GM19397 (cell line): Measurements from ENCODE around the gene SMCO2.
"Not testable (repeated sequence)": the region's sequence is repeated elsewhere in the genome, so short reads cannot be mapped to it uniquely, and the experiment has no call there.

Source experiments
- ATAC-seq: cut with Tn5 transposase; IDR thresholded peaks from one replicate; pipeline ENCODE4 v1.9.1; 2021; ENCODE audit warnings: mild to moderate bottlenecking, moderate library complexity; ENCODE audit not compliant: unreplicated experiment

SMCO2 gene

DNA sequence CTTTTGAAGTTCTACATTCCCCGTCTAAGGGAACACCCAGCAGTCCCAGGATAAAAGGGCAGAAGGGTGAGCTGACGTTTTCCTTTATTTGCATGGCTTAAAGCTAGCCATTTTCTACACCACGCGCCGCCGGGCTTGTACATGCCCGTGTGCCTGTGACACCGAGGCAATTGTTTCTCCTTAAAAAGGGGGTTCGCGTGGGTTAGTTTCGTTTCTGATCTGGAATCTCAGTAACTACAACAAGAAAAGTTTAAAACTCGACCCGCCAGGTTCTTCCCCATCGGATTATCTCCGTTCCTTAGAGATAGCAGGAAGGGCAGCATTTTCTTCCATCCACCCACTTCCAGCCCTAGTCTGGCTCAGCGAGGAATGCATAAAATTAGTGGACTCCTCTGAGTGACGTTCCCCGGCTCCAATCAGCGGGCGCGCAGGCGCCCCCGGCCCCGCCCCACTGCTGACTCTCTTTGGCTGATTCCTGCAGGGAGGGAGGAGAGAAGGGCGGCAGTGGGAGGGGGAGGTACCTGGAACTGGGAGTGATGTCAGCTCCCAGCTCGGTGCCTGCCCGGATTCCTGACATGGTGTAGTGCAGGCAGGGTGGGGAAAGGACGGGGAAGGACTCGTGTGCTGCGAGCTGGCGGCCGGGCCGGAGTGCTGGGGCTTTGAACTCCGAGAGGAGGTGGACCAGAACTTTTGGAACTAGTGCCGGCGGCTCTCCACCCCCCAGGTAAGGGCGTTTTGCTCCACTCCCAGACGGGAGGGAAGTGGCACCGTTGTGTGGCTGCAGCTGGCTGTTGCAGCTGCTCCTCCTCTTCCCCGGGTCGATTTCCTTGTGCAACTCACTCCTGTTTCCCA, 77.3 kb downstream of the SMCO2 start, which contains the start of gene PPFIBP1:
TSS of gene PPFIBP1 (plus strand) at position 565 of the 852 bp plus-strand sequence. CDS start 109,191 bp downstream, outside the sequence.
- peak; percentile 96 for ATAC-seq

DNA sequence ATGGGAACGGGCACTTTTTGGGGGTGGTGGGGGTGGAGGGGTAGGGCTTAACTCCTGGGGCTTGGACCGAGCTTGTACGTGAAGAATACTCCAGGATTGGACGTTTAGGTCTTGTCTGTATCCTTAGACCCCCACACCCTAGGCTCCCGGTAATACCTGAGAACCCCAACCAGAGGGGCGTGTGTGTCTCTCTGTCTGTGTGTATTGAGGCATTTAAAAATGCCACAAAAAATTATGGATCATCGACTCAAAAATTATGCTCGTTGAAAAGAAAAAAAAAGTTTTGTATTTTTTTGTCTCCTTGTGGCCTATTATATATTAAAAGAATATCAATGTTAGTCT, 77.9 kb downstream of the SMCO2 start:
- ATAC-seq: no peak

GRCh38 chr12:27524839-27525753, 78.6 kb downstream of the SMCO2 start:
- no peak for ATAC-seq

- ATAC-seq: no peak
These were observed 81.0 kb downstream of the SMCO2 start for GRCh38 chr12:27527512-27527911.

GRCh38 chr12:27528788-27529187, 82.3 kb downstream of the SMCO2 start:
- ATAC-seq: no peak

GRCh38 chr12:27530157-27530922, 83.8 kb downstream of the SMCO2 start:
- ATAC-seq: no peak

DNA sequence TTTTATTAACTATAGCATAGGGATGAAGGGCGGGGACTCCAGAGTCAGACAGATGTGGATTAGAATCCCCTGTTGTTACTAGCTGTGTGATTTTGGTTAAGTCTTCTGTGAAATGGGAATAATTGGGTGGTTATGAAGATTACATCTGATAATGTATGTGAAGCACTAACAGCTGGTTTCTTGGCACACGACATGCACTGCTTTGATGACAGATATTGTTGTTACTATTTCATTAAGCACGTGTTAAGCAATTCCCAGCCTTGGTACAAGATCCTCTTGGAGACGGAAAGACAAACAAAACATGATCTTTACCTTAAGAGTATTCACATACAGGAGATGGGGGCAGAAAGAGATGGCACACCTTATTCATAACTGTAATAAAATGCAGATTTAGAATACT, 85.4 kb downstream of the SMCO2 start:
- ATAC-seq: no peak

DNA sequence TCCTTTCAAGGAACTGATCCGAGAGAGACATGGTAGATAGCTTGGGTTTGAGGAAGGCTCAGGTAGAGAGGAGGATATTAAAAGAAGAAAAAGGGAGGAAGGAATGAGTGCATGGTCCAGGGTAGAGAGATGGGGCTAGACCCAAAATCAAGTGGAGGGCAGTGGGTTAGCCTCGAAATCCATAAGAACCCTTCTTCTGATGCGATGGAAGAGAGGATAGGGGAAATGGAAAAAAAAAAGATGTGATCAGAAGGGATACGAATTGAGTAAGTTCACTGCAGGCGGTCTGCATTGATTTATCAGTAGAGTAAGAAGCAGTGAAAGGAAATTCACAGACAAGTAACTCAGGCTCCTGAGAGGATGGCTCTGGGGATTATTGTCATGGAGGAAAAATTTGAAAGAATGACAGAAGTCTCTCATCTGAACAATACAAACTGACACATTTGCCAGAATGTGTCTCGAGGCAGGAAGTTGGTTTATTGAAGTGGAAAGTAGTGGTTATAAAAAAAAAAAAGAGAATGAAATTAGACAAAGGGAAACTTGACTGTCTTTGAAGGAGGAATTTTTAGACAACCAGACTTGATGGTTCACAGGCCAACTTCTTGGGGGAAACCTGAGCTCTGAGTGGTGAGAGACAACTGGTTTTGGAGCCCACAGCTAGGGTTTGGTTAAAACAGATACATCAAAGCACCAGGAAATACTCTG, 87.7 kb downstream of the SMCO2 start:
- peak; percentile 62 for ATAC-seq

DNA sequence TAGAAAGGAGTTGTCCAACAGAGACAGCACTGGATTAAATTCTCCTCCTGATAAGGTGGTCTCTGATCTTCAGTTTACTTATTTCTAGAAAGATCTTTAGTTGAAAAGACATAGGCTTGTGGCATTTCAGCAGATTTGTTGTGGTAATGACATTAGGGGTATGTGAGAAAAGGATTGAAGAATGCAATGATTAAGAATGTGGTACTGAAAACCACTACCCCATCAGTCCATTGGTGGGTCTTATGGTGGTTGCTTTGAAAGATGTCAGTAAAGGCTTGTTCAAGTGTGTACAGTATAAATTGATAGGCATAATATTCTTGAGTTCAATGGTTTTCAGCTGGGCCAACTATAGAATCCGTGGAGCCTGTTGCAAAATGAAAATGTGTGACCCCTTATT, 88.2 kb downstream of the SMCO2 start:
- peak; percentile 19 for ATAC-seq

- no peak for ATAC-seq
These were observed 88.8 kb downstream of the SMCO2 start for GRCh38 chr12:27535318-27535717.

- ATAC-seq: no peak
These were observed 91.5 kb downstream of the SMCO2 start for GRCh38 chr12:27537855-27538675.

- ATAC-seq: no peak
These were observed 92.7 kb downstream of the SMCO2 start for GRCh38 chr12:27539191-27539631.

DNA sequence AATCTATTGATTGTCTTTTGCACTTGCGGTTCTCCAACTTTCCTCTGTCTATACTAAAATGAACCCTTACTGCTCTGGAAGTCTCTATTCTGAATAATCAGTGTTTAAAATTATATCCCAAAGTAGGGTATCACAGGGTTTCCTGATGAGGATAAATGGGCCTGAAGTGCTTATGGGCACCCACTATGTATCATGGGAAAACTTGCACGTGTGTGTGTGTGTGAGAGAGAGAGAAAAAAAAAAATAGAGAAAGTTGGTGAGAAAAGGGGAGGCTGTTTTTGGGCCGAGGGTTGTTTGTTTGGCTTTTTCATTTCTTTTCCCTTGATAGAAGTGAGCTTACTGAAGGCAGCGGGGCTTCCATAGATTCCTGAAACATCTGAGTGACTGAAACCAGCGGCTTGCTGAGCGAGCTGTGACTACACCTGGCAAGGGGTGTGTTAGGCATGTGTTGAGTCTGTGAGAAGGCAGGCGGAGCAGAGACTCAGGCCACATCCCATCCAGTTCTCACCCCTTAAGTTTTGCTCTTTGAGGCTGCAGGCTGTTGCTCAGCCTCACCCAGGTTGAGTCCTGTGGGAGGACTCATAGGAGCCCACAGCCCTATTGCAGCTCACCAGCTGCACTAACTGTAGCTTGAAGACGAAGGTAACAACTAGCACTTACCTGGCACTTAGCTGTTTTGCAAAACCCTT, 94.6 kb downstream of the SMCO2 start:
- ATAC-seq: no peak

GRCh38 chr12:27542628-27543027, 96.1 kb downstream of the SMCO2 start:
- no peak for ATAC-seq

DNA sequence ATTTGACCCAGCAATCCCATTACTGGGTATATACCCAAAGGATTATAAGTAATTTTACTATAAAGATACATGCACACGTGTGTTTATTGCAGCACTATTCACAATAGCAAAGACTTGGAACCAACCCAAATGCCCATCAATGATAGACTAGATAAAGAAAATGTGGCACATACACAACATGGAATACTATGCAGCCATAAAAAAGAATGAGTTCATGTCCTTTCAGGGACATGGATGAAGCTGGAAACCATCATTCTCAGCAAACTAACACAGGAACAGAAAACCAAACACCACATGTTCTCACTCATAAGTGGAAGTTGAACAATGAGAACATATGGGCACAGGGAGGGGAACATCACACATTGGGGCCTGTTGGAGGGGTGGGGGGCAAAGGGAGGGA, 98.3 kb downstream of the SMCO2 start:
- not testable (repeated sequence) for ATAC-seq

GRCh38 chr12:27545665-27546064, 99.1 kb downstream of the SMCO2 start:
- ATAC-seq: no peak

DNA sequence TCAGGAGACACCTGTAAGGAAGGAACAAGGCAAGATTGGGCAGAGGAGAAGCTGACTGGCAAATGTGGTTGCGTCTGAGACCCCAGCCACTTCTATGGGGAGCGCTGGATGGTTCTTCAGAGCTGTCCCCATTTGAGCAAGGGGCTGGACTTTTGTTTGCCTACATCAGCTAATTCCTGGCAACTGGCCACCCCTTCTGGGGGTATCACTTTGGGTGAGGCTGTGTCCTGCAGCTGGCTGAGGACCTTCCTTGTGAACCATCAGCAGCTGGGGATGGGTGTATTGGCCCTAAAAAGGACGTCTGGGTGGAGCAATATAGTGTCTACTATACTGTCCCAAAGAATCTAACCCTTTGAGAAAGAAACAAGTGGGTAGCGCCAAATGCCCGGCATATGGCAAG, 101.1 kb downstream of the SMCO2 start:
- no peak for ATAC-seq

GRCh38 chr12:27548301-27549199, 102.0 kb downstream of the SMCO2 start:
- no peak for ATAC-seq
